ENCODE data around the gene ASCL3.

The ASCL3 gene

DNA sequence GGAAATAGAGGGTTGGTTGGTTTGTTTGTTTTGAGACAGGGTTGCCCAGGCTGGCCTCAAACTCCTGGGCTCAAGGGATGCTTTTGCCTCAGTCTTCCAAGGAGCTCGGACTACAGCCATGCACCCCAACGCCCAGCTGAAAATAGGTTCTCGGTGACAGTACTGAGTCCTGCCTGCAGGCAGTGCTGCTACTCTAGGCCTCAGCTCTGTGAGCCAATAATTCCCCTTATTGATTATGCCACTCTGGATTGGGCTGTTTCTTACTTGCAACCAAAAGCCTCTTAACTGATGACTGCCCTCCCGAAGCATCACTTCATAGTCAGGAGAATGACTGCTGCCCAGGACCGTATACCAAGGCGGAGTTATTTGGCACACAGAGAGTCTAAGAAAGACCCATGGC lies 8.9 kb downstream of the ASCL3 start:
- in situ Hi-C loops (cut with MboI; ENCODE audit: low sequenced_read_pairs, unreplicated experiment): no loop called here
- no peak for DNase-seq (ENCODE audit: low spot score)
- TF ChIP-seq, protein P1, sequence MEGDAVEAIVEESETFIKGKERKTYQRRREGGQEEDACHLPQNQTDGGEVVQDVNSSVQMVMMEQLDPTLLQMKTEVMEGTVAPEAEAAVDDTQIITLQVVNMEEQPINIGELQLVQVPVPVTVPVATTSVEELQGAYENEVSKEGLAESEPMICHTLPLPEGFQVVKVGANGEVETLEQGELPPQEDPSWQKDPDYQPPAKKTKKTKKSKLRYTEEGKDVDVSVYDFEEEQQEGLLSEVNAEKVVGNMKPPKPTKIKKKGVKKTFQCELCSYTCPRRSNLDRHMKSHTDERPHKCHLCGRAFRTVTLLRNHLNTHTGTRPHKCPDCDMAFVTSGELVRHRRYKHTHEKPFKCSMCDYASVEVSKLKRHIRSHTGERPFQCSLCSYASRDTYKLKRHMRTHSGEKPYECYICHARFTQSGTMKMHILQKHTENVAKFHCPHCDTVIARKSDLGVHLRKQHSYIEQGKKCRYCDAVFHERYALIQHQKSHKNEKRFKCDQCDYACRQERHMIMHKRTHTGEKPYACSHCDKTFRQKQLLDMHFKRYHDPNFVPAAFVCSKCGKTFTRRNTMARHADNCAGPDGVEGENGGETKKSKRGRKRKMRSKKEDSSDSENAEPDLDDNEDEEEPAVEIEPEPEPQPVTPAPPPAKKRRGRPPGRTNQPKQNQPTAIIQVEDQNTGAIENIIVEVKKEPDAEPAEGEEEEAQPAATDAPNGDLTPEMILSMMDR (IDR thresholded peaks at IDR 0.05; ENCODE audit: borderline replicate concordance, control extremely low read depth, extremely low read depth, insufficient read depth, missing control alignments): no peak

DNA sequence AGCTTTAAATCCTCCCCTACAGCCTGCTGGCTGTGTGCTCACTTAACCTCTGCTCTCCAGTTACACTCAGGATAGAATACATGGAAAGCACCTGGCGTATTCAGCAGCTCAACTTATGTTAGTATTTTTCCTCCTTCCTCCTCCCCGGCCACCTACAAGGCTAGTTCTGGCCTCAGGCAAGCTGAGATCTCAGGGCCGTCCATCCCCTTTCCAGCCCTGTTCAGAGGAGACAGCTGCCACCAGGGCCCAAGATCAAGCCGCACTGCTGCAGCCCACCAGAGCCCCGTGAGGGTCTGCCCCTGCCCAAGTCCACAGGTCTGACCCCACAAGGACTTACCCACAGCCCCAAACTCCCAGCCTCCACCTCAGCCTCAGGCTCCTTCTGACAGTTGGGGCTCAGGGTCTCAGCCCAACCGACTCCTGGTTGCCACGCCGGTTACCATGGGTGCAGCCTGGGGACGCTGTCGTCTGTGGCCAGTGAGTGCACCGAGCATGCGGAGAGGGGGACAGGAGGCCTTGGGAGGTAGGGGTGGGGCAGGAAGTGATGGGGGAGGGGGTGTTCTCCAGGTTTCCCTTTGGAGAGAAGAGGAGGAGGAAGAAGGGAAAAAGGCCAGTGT lies 10.1 kb downstream of the ASCL3 start, which contains the start of gene C11orf16:
C11orf16 (minus strand) TSS at position 384 of the 617 bp plus-strand sequence. CDS start 639 bp downstream, outside the sequence.
- TF ChIP-seq, protein P1 (IDR thresholded peaks at IDR 0.05; ENCODE audit: borderline replicate concordance, control extremely low read depth, extremely low read depth, insufficient read depth, missing control alignments): no peak
- in situ Hi-C loops (cut with MboI; ENCODE audit: low sequenced_read_pairs, unreplicated experiment): no loop called here
- no peak for DNase-seq (ENCODE audit: low spot score)

DNA sequence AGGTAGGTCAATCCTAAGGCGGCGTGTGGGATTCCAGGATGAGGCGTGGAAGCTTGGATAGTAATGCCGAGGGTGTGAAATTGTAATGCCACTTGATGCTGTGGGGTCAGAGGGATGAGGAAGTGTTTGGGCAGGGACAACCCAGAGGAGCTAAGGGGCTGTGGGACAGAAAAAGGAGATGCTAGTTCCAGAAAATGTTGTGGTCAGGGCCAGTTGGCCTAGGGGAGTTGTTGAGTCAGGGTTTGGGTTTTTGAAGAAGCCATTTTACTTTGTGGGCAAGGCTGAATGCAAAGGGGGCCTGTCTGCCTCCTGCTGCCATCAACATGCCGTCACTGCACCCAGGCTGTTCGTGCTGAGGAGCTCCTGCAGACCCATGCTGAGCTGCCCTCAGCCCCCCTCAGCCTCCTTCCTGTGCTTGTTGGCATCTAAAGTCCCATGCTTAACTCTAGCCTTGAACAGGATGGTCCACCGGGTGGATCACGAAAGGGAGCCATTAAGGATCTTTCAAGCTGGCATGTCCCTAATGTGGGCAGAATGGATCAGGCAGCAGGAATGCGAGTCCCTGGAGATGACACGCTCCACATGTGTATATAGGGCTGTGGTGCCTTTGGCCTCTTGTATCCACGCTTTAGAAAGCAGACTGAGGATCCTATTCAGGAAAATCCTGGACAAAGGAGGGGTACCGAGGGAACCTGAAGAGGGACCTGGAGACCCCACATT lies 12.2 kb downstream of the ASCL3 start:
- TF ChIP-seq, protein P1 (IDR thresholded peaks at IDR 0.05; ENCODE audit: borderline replicate concordance, control extremely low read depth, extremely low read depth, insufficient read depth, missing control alignments): no peak
- DNase-seq (ENCODE audit: low spot score): no peak
- in situ Hi-C loops (cut with MboI; ENCODE audit: low sequenced_read_pairs, unreplicated experiment): no loop called here

DNA sequence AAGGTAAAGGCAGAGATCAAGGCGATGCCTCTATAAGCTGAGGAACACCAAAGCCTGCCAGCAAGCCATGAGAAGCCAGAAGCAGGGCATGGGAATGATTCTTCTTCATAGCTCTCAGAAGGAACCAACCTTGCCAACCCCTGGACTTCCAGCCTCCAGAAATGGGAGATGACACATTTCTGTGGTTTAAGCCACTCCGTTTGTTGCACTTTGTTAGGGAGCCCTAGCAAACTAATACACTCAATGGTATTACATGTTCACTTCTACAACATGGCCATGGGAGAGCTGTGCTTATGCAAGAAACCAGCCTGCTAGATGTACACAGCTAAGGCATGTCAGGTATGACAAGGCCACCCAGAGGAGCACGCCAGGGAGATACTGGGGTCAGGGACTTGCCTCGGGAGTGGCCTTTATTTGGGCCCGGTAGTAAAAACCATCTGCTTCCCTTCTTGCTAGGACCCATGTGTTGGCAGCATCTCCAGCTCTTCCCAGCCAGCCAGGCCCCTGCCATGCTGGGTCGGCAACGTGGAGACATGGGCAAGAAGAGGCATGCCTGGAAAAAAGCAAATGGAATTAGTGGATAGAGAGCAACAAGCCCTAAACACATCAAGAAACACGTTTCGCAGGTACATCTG lies 13.7 kb downstream of the ASCL3 start:
- DNase-seq (ENCODE audit: low spot score): no peak
- TF ChIP-seq, protein P1 (IDR thresholded peaks at IDR 0.05; ENCODE audit: borderline replicate concordance, control extremely low read depth, extremely low read depth, insufficient read depth, missing control alignments): no peak
- in situ Hi-C loops (cut with MboI; ENCODE audit: low sequenced_read_pairs, unreplicated experiment): no loop called here

DNA sequence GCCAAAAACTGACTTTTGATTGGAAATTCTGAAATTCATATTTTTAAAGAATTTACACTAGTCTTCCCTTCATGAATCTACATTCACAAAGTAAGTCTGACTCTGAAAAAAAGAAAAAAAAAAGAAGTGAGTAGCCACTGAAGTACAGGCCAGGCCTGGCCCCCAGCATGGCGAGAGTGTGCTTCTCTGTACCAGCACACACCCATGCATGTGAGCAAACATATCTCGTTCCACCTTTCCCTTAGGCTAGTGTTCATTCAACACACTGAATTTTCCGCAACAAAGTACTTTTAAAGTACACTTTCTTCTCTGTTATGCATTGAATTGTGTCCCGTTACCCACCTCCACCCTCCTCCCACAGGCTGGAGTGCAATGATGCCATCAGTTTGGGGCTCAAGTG lies 14.6 kb downstream of the ASCL3 start:
- TF ChIP-seq, protein P1 (IDR thresholded peaks at IDR 0.05; ENCODE audit: borderline replicate concordance, control extremely low read depth, extremely low read depth, insufficient read depth, missing control alignments): no peak
- DNase-seq (ENCODE audit: low spot score): no peak
- in situ Hi-C loops (cut with MboI; ENCODE audit: low sequenced_read_pairs, unreplicated experiment): no loop called here

DNA sequence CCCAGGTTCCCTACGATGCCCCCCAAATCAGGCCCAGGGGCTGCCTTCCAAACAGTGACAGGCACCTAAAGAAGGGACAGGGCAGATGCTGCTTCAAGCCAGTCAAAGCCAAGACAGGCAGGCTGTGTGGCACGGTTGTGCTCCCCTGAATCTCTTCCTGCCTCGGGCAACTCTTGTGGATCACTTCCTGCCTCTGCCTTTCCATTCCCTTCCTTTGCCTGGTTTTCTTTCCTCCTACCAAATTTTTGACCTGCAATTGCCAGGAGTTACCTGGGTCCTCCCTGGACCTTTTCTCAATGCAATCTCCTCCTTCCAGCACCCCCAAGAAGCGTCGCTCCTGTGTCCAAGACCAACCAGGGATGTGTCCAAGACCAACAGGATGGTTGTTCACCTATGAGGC lies 15.6 kb downstream of the ASCL3 start:
- DNase-seq (ENCODE audit: low spot score): no peak
- in situ Hi-C loops (cut with MboI; ENCODE audit: low sequenced_read_pairs, unreplicated experiment): no loop called here
- TF ChIP-seq, protein P1 (IDR thresholded peaks at IDR 0.05; ENCODE audit: borderline replicate concordance, control extremely low read depth, extremely low read depth, insufficient read depth, missing control alignments): no peak

All from GM13976 (cell line).